ENCODE measurements around the gene IL1RL2.

IL1RL2 gene

DNA sequence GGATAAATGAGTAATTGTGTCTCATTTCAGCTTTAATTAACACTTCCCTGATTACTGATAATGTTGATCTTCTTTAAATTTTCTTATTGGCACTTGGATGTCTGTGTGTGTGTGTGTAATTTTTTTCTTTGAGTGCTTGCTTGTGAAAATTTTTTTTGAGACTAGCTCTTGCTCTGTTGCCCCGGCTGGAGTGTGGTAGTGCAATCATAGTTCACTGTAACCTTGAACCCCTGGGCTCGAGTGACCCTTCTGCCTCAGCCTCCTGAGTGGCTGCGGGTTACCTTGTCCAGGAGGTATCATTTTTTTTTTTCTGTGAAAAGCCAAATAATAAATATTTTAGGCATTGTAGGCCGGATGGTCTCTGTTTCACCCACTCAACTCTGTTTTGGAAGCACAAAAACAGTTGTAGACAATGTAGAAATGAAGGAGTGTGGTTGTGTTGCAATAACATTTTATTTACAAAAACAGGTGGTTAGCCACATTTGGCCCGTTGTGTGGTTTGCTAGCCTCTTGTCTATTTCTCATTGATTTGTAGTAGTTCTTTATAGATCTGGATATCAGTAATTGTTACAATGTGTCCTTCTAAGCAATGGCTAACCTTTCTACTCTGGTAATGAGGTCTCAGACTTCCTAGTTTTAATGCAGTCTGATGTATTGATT lies 7.9 kb downstream of the IL1RL2 start:
- DNase-seq (ENCODE audit: low spot score) = no peak

DNA sequence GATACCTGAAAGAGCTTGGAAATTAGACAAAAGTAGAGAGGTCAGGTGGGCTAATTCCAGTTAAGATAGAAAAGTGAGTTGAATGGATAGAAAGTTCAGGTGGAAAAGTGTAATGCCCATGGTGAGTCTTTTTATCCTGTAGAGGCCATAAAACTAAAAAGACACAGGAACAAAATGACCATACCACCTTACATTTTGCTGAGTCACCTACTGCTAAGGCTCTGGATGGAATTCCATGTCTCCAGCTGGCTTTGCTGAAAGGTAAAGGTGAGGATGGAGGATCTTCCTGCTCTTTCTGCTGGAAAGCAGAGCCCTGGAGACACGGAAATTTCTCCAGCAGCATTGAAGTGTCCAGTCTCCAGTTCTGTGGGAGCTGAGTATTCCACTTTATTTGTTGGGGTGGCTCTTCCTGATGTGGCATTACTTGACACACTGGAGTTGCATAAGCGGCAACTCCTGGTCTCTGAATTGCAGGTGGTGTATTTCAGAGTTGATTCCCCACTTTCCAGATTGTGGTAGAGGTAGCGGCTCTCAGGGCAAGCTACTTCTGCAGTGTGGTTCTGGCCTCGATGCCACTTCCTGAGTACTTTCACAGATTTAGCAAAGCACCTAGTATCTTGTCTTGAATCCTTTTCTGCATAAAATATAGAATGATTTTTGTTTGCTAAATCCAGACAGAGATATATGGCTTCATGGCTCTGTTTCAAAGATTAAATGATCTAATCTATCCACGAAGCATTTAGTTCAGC lies 10.7 kb downstream of the IL1RL2 start:
- DNase-seq (ENCODE audit: low spot score) = no peak

DNA sequence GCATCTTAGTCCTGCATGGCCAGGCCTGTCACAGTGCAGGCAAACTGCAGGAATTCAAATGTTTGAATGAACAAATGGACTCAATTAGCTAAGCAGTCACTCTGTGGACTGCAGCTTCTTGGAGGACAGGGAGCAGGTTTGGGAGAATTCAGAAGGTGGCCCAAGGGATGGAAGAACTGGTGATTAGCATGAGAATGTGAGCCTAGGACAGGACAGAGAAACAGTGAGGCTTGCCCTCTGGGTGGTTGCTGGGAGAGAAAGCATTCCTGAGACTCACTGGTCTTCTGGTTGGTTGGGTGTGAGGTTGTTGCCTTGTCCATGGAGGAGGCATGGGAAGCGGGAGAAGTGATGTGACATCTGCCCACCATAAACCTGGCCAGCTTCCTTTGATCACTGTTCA lies 13.7 kb downstream of the IL1RL2 start:
- no peak for DNase-seq (ENCODE audit: low spot score)

DNA sequence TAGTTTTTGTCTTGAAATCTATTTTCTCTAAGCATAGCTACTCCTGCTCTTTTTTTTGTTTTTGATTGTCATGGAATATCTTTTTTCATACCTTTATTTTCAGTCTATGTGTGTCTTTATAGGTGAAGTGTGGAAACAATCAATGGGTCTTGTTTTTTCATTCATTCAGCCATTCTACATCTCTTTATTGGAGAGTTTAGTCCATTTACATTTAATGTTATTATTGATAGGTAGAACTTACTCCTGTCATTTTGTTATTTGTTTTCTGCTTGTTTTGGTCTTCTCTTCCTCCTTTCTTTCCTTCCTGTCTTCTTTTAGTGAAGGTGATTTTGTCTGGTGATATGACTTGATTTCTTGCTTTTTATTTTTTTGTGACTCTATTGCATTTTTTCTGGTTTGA lies 17.8 kb downstream of the IL1RL2 start:
- DNase-seq (ENCODE audit: low spot score) = no peak

DNA sequence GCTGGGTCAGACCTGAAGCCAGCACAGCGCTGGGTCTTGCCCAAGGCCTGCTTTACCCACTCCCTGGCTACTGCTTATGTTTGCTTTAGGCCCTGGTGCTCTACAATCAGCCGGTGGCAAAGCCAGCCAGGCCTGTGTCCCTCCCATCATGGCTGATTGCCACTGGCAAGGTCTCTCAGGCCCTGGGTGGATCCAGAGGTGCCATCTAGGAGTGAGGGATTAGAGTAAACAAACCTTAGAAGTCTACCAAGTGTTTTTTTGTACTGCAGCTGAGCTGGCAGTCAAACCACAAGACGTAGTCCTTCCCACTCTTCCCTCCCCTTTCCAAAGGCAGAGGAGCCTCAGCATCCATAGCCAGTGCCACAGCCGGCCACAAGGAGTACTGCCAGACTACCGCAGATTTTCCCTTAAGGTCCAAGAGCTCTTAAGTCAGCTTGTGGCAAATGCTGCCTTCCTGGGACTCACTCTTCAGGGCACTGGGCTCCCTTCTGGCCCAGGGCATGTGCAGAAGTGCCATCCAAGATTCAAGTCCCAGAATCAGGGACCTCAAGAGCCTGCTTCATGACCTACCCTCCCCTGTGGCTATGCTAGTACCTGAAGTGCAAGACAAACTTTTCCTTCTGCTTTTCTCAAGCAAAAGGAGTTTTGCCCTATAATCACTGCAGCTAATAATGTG lies 20.0 kb downstream of the IL1RL2 start:
- DNase-seq (ENCODE audit: low spot score) = no peak

DNA sequence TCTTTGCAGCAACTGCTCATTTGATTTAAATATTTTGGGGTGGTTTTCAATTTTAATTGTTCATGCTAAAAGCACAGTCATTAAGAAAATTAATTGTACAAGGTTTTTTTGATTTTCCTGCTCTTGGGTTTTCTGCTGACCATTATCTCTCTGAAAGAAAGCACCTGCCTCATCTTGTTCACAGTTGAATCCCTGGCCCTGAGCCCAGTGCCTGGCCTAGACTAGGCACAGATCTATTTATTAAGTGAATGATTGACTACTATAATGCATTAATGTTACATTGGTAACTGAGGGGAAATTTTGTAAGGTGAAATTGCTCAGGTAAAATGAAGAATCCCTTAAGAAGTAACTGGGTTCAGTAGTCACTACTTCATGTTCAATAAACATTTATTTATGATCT lies 22.0 kb downstream of the IL1RL2 start:
- no peak for DNase-seq (ENCODE audit: low spot score)

DNA sequence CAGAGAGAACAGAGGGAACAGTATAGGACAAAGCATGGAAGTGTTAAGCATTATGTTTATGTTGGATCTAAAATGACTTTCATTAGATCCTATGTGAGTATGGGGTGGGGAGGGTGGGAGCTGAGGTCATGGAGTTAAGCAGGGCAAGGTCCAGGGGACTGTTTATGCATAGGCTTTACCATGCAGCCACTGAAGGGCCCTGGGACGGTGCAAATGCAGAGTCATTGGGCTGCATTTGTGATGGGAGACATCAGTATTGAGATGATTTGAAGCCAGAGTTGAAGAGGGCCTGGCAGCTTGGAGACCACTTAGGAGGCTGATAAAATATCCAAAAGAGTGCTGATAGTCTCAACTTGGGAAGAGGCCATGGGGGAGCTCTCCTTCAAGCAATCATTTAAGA lies 22.7 kb downstream of the IL1RL2 start:
- DNase-seq (ENCODE audit: low spot score) = no peak

DNA sequence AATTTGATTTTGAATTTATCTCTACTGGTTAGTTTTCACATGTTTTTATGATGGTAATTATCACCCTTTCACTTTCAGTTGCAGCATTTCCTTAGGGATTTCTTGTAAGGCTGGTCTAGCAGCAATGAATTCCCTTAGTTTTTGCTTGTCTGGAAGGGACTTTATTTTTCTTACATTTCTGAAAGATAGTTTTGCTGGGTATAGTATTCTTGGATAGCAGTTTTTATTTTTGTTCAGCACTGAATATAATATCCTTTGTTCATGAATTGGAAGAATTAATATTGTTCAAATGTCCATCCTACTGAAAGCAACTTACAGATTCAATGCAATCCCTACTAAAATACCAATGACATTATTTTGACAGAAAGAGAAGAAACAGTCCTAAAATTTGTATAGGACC lies 30.2 kb downstream of the IL1RL2 start:
- DNase-seq (ENCODE audit: low spot score) = no peak

DNA sequence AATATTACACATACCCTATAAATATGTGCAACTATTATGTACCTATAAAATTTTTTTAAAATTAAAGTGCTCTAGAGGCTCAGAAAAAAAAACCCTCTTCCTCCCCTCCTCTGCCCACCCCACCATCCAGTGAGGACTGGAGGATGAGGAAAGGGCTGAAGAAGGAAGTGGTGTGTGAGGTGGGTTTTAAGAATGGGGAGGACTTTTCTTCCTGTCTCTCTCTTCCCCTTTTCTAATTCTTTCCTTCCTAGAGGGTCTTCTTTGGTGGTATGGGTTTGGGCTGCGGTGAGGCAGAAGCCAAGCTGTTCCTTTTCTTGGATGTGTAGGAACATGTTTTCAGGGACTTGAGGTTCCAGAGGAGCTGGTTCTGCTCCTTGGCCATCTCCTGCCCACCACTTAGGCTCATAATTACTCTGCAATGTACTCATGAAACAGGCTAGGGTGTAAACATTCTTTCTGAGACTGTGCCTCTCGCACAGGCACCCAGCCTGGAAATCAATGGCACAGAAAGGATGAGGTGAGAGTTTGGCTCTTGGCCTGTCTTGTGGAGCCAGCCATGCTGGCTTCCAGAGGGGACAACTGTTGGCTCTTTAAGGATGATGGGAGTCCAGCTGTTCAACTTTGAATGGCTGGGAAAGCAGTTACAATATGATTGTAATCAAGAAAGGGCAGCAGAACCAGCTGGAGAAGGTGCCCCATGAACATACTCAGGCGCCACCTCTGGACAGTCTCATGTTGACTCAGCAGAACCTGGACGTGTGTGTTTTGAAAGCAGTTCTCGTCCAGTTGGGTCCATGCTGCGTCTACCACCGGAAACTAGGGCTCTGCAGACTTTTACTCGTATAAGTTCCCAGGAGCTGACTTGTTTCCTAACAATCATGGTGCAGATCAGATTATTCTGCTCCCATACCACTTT lies 38.3 kb downstream of the IL1RL2 start:
- no peak for DNase-seq (ENCODE audit: low spot score)

DNA sequence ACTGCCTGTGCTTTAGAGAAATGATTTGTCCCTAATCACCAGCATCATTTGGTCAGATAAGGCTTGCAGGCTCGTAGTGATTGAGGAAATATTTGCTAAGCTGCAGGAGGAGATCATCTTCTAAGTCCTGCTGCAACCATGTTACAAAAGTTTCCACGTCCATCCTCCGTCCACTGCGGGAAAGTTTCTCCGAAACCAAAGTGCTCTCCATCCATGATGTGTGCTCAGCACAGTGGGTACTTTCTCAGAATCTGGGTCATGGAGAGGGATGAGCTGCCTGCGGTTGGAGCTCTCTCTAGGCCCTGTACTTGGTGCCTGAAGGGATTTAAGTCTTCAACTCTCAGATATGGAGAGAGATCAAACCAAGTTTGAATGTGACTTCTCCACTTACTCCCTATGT lies 39.3 kb downstream of the IL1RL2 start:
- DNase-seq (ENCODE audit: low spot score) = no peak

DNA sequence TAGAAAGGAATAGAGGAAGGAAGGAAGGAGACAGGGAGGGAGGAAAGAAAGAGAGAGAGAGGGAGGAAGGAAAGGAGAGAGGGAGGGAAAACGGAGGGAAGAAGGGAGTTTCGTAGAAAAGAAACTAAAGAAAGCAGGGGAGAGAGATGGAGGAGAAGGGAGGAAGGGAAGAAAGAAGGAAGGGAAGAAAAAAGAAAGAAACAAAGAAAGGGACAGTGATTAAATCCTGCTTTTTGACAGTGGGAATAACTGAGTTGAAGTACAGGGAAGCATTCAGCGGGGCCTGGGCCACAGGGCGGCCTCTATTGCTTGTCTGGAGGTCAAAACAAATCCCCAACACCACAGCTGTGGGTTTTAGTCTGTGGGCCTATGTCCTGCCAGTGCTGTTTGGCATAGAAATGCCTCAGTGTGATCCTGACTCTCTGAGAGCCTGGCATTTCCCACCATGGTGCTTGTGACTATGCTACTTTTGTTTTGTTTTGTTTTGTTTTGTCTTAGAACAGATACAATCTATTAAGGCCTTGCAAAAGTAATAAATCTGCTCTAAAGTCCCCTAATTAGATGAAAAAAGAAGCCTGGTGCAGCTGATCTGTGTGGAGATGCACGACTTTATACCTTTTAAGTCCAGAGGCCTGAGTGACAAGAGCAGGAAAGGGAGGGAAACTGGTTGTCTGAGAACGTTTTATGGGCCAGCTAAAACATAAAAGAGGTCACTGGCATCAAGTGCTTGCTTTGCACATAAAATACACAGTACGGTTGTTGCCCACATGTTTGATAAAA lies 40.0 kb downstream of the IL1RL2 start:
- DNase-seq (ENCODE audit: low spot score) = no peak

DNA sequence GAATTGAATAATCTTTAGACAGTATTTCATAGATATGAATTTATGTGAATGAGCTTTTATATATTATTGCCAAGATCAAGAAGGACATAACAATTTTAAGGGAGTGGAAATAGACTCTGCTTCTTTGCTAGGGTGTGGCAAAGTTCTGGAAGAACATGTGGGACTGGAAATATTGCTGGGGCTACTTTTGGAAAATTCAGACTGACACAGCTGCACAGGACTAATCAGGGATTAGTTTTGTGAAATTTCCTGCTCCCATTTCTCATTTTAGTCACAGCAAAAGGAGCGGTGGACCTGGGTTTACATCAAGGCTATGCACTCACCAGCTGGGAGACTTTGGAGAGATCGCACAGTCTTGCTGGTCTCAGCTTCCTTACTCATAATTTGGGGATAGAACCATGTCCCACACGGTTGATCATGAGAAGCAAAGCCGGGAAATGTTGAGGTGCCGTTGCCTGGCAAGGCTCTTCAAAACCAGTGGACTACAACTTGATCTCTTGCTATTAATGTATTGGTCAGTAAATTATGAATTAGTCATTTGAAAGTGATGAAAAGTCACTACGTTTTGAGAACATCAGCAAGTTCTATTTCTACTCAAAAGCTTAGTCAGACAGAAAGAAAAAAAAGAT lies 42.4 kb downstream of the IL1RL2 start:
- DNase-seq (ENCODE audit: low spot score) = no peak

DNA sequence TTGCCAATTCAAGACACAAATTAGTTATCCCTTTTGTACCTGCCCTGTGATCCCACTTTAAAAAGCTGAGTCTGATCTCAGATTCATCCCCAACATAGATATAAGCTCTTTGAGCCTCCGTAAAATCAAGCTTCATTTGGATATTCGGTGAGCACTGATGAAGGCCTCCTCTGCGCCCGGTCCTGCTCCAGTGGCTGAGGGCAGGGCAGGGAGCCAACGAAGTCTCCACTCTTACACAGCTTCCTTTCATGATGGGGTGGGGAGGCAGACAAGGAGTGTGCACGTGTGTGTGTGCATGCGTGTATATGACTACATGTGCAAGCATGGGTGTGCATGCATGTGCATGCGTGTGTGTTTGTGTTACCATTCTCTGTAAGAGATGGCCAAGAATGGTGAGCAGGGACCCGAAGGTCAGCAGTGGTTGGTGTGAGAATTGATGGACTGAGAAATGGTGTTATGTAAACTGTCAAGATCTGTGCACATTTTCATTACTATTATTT lies 43.6 kb downstream of the IL1RL2 start:
- DNase-seq (ENCODE audit: low spot score) = no peak

DNA sequence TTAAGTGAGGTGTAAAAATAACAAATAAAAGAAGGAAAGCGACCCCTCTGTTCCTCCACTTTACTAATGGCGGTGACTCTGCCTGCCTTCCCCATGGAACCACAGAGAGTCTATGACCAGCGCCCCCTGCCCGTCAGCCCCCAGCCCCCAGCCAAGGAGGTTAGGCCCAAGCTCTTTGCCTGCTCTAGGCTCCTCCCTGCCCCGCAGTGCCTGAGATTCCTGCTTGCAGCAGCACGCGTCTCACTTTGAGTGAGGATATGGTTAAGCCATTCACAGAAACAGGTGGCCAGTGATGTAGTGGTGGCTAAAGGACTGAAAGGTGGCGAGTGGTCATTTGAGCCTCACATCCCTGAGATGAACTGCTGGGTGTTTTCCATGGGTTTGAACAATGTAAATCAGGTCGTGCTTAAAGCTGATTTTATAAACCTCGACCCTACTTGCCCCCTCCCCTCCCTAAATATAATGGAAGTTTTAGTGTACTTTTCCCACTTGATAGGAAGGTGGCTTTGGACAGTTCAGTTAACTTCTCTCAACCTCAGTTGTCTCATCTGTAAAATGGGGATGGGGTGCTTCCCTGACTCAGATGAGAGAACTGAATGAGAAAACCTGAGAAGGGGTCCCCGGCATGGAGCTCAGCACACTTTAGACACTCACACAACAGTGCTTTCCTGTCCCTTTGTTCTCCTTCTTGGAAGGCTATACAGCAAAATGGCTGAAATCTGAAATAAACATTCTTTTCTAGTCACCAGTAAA lies 46.5 kb downstream of the IL1RL2 start:
- DNase-seq (ENCODE audit: low spot score) = no peak

DNA sequence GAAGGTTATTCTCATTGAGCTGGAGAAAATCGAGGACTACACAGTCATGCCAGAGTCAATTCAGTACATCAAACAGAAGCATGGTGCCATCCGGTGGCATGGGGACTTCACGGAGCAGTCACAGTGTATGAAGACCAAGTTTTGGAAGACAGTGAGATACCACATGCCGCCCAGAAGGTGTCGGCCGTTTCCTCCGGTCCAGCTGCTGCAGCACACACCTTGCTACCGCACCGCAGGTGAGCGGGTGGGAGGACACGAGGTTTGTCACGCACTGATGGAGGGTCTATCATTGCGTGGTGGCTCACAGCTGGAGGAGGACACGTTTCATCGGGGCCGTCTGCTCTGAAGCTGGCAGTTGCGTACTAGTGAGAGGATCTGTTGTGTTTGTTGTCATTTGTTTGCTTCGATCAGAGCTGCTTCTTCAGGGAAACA lies 48.2 kb downstream of the IL1RL2 start:
- no peak for DNase-seq (ENCODE audit: low spot score)

DNA sequence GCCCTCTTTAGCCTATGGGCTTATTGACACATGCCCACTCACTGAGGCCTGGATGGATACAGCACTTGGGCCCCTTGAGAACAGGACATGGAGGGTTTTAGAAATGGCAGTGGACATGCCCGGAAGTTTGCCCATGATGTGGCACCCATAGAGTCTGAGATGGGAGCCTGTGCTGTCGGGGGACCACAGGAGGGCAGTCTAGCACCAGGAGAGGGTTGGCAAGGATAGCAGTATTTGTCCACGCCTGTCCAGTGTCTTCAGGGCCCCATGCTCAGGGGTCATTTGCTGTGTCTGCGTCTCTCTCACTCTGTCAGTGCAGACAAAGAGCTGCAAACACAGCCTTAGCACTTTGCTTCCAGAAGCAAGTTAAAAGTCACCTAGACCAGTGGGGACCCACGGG lies 48.7 kb downstream of the IL1RL2 start:
- no peak for DNase-seq (ENCODE audit: low spot score)

DNA sequence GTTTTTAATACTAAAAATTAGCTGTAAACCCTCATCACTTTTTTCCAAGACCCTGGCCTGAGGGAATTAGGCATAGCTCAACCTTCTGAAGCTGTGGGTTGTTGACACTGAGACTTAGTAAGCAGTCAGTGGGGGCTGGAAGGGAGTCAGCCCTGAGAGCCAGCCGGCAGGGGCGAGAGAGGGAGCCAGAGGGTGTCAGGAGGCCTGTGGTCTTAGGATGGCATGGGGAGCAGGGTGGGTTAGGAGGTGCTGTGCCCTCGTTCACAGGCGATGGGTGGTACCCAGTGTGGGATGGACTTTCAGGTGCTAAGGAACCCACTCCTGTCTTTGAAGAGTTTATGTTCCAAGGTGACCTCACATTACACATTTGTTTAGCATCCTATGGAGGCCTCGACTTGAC lies 49.3 kb downstream of the IL1RL2 start:
- DNase-seq (ENCODE audit: low spot score) = no peak

DNA sequence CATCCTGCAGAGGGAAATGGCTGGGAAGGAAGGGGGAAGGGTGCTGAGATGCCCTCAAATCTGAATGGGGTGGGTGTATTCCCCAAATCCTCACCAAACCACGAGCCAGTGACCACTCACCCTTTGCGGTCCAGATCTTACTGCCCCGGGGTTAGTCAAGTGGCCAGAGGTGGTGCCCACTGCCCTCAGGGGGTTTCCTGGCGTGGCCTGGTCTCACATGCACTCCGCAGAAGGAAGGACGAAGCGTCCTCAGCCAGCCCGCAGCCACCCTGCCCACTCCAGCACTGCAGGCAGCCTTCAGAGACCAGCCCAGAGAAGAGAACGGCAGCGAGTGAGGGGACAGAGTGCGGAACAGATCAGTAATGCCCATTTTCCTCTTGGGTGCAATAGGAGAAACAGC lies 50.4 kb downstream of the IL1RL2 start:
- no peak for DNase-seq (ENCODE audit: low spot score)

DNA sequence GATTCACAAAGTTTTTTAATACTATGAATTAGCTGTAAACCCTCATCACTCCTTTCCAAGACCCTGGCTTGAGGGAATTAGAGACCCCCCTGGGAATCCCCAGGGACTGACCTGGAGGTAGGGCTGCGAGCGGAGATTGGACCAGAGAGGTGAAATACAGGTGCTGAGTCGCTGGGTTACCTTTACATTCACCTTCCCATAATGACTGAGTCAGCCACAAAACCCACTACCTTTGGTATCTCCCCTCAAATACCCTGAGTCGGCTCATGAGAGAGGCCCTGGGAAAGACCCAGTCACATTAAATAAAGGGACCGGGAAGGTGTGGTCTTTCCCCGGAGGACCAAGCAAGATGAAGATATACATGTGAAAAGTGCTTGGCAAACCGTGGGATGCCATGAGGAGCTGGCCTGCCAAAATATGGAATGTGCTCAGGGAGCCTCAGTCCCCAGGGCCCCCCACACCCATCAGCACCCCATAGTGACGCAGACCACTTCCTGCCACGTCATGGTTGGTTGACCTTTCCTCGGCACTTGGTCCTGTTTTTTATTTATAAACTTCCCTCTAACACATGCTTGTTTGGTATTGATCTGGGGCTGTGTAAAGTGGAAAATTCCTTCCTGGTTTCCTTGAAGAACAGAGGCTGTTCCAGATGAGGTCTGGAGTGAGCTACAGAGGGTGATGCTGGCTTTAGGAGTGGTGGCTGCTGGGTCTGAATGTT lies 51.4 kb downstream of the IL1RL2 start:
- DNase-seq (ENCODE audit: low spot score) = no peak
